Mesothelial cell of epicardium (in vitro differentiated cells): ENCODE measurements around the gene NR6A1. TPM values are rescaled to one million over a fixed set of nuclear protein-coding genes. Genes with fewer than 3 reads are reported as not detected.

Experiments
- DNase-seq, 2 experiments: peaks; one replicate each; pipeline ENCODE4 v3.0.0; 2021; ENCODE audit warnings: low spot score in 2 of 2; ENCODE audit not compliant: unreplicated experiment in 2 of 2
- H3K27ac Mint-ChIP-seq: 2 replicates; pipeline ENCODE4 v1.8.0; 2021; ENCODE audit warnings: mixed read lengths
- H3K27me3 Mint-ChIP-seq: 2 replicates; pipeline ENCODE4 v1.8.0; 2021; ENCODE audit warnings: low read depth, mixed read lengths
- H3K36me3 Mint-ChIP-seq: 2 replicates; pipeline ENCODE4 v1.8.0; 2021; ENCODE audit warnings: mixed read lengths
- H3K4me1 Mint-ChIP-seq: 2 replicates; pipeline ENCODE4 v1.8.0; 2021; ENCODE audit warnings: mixed read lengths
- H3K4me3 Mint-ChIP-seq: 2 replicates; pipeline ENCODE4 v1.8.0; 2021; ENCODE audit warnings: mild to moderate bottlenecking, moderate library complexity, mixed read lengths
- H3K9me3 Mint-ChIP-seq: 2 replicates; pipeline ENCODE4 v1.8.0; 2021; ENCODE audit warnings: mixed read lengths
- total RNA-seq: library from RNA; stranded (reverse); gene quantifications from 3 replicates; pipeline ENCODE4 v1.2.1, GENCODE V29; 2021
- TF ChIP-seq, protein P1 (sequence below): fragments of 200-600 bp; sonication (generic); IDR thresholded peaks from one replicate; pipeline ENCODE4 v1.5.0; 2021; ENCODE audit warnings: antibody characterized with exemption; ENCODE audit not compliant: unreplicated experiment

The NR6A1 gene
- total RNA-seq, 1 donor from 2014 or later = 5.9 TPM

DNA sequence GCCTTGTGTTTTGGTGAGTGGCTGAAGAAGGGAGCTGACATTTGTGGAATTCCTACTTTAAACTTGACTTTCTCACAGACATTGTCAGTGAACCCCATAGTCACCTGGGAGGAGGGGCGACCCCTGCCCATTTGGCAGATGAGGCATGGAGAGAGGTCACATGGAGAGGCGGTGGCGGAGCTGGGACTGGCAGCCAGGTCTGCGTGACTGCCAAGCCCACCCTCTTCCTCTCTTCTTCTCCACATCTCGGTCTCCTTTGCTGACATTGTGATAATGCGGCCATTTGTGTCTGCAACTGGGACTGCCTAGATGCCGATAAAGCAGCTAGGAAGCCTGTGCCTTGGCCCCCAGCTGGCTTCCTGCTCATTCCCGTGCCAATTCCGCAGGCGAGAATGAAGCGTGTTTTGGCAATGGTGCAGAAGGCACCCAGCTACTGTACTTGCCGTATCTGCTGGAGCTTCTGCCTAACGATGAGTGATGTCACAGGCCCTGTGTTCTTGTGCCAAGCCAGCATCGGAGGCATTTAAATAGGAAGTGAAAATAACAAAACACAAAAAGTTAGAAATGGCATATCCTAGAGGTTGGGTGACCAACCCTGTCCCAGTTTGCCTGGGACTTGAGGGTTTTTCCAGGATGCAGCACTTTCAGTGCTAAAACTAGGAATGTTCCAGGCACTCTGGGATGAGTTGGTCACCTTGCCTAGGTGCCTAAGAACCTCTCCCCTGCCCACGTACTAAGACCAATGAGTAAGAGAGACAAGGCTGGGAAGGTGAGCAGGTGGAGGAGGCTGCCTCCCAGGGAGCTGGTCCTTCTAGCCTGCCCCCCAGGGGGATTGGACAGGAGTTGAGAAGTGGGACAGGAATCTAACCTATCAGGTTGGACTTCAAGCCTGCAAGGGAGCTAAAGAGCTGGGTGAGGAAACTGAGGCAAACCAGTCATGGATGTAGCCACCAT is 29.5 kb upstream of the NR6A1 start:
- no peak for DNase-seq
- H3K9me3 Mint-ChIP-seq = no peaks in the 10 kb centered on the region
- TF ChIP-seq, protein P1, sequence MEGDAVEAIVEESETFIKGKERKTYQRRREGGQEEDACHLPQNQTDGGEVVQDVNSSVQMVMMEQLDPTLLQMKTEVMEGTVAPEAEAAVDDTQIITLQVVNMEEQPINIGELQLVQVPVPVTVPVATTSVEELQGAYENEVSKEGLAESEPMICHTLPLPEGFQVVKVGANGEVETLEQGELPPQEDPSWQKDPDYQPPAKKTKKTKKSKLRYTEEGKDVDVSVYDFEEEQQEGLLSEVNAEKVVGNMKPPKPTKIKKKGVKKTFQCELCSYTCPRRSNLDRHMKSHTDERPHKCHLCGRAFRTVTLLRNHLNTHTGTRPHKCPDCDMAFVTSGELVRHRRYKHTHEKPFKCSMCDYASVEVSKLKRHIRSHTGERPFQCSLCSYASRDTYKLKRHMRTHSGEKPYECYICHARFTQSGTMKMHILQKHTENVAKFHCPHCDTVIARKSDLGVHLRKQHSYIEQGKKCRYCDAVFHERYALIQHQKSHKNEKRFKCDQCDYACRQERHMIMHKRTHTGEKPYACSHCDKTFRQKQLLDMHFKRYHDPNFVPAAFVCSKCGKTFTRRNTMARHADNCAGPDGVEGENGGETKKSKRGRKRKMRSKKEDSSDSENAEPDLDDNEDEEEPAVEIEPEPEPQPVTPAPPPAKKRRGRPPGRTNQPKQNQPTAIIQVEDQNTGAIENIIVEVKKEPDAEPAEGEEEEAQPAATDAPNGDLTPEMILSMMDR = no peak
- peaks cover 11% of the 10 kb centered on the region for H3K4me1 Mint-ChIP-seq
- no peak overlapping the region for H3K27ac Mint-ChIP-seq
- no peak overlapping the region for H3K4me3 Mint-ChIP-seq
- no peaks in the 10 kb centered on the region for H3K27me3 Mint-ChIP-seq
- H3K36me3 Mint-ChIP-seq = peaks cover 1% of the 10 kb centered on the region

DNA sequence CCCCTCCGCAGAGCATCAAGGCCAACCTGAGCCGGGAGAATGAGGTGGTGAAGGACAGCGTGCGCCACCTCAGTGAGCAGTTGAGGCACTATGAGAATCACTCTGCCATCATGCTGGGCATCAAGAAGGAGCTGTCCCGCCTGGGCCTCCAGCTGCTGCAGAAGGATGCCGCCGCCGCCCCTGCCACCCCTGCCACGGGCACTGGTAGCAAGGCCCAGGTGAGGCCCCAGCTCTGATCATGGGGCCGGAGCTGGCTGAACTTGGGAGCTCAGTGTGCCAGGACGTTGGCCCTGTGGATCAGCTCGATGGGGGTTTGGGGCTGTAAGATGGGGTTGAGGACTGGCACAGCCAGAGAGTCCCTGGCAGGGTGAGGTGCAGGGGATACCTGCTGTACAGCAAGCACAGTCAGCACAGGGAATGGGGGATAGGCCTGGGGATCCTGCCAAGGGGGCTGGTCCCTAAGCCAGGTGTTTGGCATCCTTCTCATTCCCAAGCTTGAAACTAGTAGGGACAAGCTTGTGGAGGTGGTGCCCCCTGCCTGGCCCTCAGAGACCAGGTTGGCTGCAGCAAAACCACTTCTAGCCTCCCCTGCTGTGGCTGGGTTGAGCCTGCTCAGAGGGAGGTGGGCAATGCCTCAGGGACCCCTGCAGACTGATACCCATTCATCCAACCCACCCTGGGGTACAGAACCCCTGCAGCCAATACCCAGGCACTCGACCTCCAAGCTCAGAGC is 28.3 kb upstream of the NR6A1 start:
- TF ChIP-seq, protein P1 = no peak
- no peak for DNase-seq
- Mint-ChIP-seq H3K4me3 (no peak overlapping the region), H3K27me3 (no peaks in the 10 kb centered on the region), H3K4me1 (peaks cover 11% of the 10 kb centered on the region), H3K27ac (no peak overlapping the region), H3K9me3 (no peaks in the 10 kb centered on the region), H3K36me3 (no peaks in the 10 kb centered on the region)

DNA sequence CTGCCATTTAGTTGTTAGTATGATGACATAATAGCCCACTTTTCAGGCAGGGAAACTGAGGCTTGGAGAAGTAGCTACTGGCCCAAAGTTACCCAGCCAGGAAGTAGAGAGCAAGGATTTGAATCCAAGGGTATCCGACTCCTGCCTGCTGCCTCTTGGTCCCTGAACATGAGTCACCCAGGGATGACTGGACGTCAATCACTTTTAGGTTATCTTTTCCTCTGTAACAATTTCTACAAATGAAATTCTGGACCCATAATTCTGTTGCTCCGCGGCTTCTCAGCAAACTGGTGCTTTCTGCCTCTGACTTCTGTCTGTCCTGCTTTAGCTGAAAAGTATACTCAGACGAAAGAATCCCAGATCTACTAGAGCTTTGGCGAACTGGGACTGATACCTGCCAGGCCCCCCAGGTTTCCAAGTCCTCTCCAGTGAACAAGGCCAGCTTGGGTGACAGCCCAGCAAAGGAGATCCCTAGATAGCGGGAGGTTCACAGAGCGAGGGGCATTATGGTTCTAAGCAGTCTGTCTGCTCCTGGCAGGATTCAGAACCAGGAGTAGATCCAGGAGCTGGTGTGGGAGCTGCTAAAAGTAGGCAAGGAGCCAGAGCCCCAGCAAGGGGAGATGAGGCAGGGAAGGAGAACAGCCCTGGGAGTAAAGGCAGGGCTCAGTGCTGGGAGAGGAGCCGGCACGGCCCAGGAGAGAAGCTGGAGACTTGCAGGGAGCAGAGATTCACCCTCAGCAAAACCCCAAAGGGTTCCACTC is 26.4 kb upstream of the NR6A1 start:
- TF ChIP-seq, protein P1 = no peak
- Mint-ChIP-seq H3K4me1 (peaks cover 11% of the 10 kb centered on the region), H3K9me3 (no peaks in the 10 kb centered on the region), H3K27me3 (no peaks in the 10 kb centered on the region), H3K36me3 (no peaks in the 10 kb centered on the region), H3K4me3 (no peak overlapping the region), H3K27ac (peak overlapping the region; percentile 32)
- no peak for DNase-seq

DNA sequence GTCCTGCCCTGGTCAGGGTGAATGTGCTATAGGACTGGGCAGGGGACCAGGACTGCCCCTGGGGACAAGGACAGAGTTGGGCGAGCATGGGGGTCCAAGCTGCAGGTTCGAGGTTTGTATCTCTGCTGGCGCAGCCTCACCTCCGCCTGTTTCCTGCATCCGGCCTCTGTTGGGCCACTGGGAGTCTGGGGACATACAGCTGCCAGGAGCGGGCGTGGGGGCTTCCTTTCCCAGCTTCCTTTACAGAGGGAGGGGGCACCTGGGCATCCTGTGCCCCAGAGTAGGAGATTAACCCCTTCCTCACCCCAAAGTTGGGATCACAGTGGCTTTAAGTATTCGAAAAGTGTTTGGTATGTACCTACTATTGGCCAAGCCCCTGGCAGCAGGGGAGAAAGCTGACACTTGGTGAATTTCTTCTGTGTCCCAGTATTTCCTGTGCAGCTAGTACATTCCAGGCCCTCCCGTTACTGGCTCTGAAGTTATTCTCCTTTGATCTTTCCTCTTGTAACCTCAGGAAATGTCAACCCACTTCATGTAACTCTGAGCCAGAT is 24.8 kb upstream of the NR6A1 start:
- Mint-ChIP-seq H3K9me3 (no peaks in the 10 kb centered on the region), H3K4me1 (peaks cover 11% of the 10 kb centered on the region), H3K4me3 (no peak overlapping the region), H3K27ac (no peak overlapping the region), H3K27me3 (no peaks in the 10 kb centered on the region), H3K36me3 (no peaks in the 10 kb centered on the region)
- DNase-seq = no peak
- TF ChIP-seq, protein P1 = no peak

DNA sequence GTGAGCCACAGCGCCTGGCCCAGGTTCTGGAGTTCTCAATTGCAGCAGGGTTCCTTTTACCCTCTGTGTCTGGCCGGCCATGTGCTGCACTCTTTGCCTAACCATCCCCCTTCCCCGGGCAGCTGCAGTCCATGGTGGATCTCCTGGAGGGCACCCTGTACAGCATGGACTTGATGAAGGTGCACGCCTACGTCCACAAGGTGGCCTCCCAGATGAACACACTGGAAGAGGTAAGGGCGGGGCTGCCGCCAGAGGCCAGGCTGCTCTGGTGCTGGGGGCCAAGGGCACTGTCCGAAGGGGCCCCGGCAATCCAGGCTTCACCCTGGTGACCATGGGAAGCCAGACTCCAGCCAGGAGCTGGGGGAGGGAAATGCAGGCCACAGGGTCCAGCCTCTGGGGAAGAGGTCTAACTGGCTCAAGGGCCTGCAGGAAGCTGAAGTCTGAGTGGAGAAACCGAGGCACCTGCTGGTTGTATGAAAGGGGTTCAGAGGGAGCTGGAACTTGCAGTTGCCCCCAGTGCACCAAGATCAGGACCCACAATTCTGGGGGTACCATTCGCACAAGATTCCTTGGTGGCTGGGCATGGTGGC is 23.9 kb upstream of the NR6A1 start:
- Mint-ChIP-seq H3K27ac (no peak overlapping the region), H3K27me3 (no peaks in the 10 kb centered on the region), H3K9me3 (no peaks in the 10 kb centered on the region), H3K36me3 (no peaks in the 10 kb centered on the region), H3K4me1 (peaks cover 11% of the 10 kb centered on the region), H3K4me3 (no peak overlapping the region)
- TF ChIP-seq, protein P1 = no peak
- DNase-seq = no peak
